HG03175 (cell line): Measurements from ENCODE around the gene CDK15.
"Not testable (repeated sequence)": the region's sequence is repeated elsewhere in the genome, so short reads cannot be mapped to it uniquely, and the experiment has no call there.

Experiments used
- ATAC-seq: cut with Tn5 transposase; IDR thresholded peaks from one replicate; pipeline ENCODE4 v1.9.1; 2021; ENCODE audit warnings: mild to moderate bottlenecking, moderate library complexity; ENCODE audit not compliant: unreplicated experiment

Gene CDK15

DNA sequence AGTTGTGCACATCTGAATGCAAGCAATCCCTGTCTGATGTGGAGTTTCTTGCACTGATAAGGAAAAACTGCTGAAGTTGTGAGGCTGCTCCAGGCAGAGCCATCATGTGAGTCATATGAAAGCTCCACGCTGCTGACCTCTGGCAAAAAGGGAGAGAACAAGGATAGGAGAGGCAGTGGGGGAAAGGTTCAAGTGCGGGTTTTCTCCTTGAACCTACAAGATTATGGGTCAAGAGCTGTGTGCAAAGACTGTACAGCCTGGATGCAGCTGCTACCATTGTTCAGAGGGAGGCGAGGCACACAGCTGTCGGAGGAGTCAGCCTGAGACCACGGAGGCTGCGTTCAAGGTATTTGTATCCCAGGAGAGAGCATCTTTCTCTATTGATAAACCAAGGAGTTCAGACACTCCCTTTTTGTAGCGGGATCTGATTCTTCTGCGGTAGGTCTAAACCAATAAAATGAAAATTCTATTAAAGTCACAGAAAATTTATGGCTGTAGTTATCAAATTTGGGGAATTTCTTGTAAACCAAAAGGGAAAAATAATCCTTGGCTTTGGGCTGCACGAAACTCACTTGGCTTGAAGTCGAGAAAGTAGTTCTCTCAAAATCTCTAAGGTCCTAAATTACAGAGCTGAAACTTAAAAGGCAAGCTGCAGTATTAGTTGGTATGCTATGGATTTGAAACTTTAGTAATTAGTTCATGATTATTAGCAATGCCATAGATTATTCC is at the start of gene CDK15:
Gene CDK15, plus strand, starts transcription at position 96 of the 729 bp plus-strand sequence. Its CDS starts 128 bp downstream, at position 224.
- no peak for ATAC-seq

GRCh38 chr2:201758234-201758633 is 48.1 kb upstream of the CDK15 start:
- ATAC-seq = no peak

DNA sequence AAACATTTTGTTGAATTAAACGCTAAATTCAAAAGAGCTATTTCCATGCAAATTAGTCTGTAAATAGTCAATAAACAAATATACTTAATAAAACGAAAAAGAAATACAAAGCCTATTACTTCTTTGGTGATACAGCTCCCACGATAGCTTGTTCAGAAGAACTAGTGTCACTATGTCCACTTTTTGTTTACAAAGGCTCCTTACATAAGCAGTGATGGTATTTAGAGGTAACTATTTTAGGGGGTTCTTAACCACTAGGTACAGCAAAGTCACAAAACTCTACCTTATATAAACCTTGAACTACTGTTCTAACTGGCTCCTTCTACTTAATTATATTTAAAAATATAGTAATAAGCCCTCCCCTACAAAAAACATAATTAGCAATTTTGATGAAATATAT is 47.5 kb upstream of the CDK15 start:
- ATAC-seq = no peak

DNA sequence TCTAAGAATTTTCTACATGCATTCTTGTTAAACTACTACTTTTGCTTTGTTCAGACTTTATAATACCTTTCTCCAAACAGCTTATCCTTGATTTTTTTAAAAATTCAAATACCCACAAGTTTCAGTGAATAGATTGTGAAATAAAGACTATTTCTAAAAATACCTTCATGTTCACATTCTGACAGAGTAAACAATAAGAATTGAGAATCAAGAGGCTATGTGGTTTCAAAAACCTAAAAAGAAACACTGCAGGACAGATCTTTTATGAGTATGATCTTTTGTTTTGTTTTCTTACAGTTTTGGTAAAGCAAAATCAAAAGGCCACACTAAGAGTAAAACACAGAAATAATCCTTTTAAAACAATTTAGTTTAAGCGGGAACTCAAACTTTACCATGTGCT is 46.8 kb upstream of the CDK15 start:
- no peak for ATAC-seq

DNA sequence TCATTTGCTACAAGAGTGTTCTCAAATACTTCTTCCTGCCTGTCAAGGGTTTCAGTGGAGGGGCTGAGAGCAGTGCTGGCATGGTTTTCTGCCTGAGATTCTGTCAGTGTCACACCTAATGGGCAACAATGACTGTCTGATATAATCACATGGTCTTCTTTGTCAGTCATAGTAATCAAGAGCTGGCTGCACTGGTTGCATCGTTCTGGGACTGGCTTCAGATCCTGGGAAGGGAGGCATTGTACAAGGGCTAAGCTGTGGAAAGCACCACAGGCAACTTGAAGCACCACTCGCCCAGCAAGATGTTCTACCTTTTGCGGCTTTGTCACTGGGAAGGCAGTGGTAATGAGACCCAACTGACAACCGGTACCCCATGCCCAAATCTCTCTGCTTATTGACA is 45.2 kb upstream of the CDK15 start:
- no peak for ATAC-seq

- ATAC-seq = not testable (repeated sequence)
Measured at GRCh38 chr2:201764469-201764868, 41.9 kb upstream of the CDK15 start.

- no peak for ATAC-seq
Measured at GRCh38 chr2:201765799-201766198, 40.5 kb upstream of the CDK15 start.

GRCh38 chr2:201768918-201769317 is 37.4 kb upstream of the CDK15 start:
- ATAC-seq = no peak

DNA sequence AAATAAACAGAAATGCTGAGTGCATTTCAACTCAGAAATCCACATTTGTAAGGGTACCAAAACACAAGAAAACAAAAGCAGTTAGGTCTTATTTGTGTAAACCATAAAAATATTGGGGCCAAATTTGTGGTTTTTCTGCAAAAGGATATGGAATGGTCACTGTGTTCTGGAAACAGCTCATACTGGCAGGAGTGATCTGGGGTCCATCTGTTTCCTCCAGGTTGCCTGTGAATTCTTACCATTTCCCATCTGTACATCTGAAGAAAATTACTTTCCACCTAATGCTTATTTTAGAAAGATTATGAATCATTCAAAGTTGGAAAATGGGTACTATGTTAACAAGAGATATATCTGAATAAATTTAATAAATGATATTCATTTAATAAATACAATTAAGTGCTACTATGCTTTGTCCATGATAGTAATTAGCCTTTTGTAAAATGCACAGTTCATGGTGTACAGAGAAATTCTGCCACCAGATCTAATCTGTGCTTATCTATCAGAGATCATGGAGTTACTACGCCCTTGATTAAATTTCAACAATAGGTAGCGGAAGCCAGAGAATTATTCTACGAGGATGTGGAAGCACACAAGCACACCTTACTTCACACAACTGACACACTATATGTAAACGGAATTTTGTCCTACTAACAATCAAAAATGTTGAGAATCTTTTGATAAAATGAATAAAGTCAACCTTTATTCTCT is 36.5 kb upstream of the CDK15 start:
- ATAC-seq = no peak

DNA sequence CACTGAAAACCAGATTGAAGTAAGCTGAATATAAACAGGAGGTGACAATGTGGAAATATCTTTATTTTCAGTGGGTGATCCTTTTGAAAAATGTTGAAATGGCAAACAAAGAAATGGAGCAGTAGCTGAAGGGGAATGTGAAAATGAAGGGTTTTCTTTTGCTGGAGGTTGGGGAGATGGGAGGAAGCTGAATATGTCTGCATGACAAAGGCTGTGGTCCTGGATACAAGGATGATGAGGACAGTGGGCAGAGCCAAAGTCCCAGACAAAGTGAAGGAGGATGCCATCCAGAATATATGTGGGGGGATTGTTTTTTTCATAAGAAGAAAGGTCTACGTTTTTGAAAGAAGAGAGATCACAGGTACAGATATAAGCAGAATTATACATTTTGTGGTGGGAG is 32.3 kb upstream of the CDK15 start:
- ATAC-seq = no peak

DNA sequence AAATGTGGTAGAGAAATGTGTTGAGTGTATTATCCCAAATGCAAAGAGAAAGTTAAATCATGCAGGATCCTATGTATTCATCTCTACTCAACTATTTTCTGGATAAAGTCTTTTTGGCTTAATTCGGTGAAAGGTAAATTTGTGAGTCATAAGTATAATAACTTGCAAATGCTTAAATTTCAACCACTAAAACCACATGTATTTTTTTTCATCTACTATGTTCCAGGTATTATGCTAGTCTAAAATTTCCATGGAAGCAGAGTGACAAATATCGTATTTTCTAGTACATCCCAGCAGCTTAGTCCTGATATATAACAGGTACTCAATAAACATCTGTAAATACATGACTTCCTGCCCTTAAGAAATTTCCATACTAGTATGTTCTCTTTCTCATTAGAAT is 31.8 kb upstream of the CDK15 start:
- ATAC-seq = no peak

DNA sequence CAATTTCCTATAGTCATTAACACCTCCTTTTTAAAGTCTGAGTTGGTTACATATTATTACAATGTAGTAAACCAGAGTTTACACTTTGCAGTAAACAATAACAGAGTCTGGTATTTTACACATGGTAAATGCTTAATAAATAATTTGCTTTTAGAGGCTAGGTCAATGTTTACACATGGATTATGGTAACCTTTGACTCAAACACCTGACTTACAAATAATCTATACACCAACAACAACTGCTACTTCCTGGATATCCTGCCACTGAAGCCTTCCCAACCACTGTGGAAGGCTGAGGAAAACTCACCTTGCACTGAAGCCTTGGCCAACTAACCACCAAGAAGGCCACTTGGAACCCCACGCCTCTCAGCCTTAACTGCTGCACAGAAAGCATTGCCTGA is 31.0 kb upstream of the CDK15 start:
- ATAC-seq = no peak

GRCh38 chr2:201777043-201777442 is 29.3 kb upstream of the CDK15 start:
- ATAC-seq = no peak

- no peak for ATAC-seq
Measured at GRCh38 chr2:201777869-201778268, 28.5 kb upstream of the CDK15 start.

GRCh38 chr2:201779901-201780673 is 26.2 kb upstream of the CDK15 start:
- no peak for ATAC-seq

DNA sequence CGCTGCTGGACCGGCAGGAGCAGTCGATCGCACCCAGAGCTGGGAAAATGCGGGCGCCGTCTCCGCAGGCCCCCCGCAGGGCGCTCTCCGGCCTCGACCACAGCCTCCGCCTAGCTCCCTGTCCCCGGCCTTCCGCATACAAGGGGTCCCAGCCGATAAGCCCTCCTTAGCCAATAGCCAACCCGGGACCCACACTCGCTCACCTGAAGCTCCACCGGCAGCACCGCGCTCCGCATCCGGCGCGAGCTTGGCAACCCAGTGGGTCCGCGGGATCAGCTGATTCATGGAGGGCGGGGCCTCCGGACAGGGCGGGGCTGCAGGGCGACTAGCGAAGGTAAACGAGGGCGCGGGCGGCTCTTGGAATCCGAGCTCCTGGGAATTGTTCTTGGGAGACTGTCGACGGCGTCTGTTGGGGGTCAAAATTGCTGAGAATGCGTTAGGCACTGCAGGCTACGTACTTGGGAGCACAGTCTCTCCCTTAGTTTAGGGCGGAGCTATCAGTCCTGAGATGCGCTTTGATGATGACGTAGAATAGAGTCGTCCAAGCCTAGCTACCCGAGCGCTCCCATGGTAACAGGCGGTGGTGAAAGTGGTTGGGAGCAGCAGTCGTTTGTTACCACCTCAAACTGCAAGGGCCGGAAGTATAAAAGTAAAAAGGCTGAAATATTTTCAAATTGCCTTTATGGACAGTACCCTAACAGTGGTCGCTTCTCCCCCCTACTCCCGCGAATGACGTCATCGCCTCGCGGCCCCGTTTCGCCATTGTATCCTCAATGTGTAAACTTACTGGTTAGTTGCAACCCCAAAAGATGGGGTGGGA is 25.5 kb upstream of the CDK15 start, which contains the start of gene ALS2:
Gene ALS2, minus strand, starts transcription at position 260 of the 820 bp plus-strand sequence. CDS start 12,048 bp downstream, outside the sequence.
- ATAC-seq = peak; percentile 94

GRCh38 chr2:201781557-201782051 is 24.7 kb upstream of the CDK15 start:
- peak; percentile 3 for ATAC-seq

DNA sequence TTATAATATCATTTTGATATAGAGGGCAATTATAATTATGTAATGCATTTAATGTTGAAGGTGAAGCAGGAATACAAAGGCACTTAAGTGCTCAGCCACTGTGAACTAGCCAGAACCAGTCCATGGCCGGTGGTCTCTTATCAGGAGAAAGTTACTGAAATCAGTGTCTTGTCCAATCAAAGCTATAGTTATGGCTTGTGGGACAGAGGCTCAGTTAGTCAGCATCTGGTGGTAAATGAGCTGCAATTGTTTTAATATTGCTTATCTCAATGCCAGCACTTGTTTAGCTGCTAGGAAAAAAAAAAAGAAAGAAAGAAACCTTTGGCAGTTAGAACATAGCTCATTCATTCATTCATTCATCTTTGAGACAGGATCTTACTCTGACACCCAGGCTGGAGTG is 21.8 kb upstream of the CDK15 start:
- no peak for ATAC-seq

GRCh38 chr2:201785135-201785534 is 21.2 kb upstream of the CDK15 start:
- ATAC-seq = no peak

DNA sequence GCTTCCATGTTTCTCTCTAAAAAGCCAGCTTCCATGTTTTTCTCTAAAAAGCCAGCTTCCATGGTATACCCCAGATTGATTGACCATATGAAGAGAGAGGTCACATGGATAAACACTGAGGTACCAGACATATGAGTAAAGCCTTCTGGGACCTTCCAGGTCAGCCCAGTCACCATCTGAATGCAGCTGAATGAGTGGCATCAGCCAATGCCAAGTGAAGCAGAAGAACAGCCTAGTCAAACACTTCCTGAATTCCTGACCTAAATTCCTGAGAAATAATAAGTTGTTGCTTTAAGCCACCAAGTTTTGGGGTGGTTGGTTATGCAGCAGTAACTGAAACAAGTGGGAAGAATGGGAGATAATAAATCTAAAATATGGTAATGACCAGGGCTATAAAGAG is 19.9 kb upstream of the CDK15 start:
- no peak for ATAC-seq

GRCh38 chr2:201788371-201788770 is 18.0 kb upstream of the CDK15 start:
- no peak for ATAC-seq
